ENCODE data around the gene MTAP. TPM values are rescaled to one million over a fixed set of nuclear protein-coding genes. Genes with fewer than 3 reads are reported as not detected.

The MTAP gene
- total RNA-seq, 1 donor from 2014 or later = 16.3 TPM

DNA sequence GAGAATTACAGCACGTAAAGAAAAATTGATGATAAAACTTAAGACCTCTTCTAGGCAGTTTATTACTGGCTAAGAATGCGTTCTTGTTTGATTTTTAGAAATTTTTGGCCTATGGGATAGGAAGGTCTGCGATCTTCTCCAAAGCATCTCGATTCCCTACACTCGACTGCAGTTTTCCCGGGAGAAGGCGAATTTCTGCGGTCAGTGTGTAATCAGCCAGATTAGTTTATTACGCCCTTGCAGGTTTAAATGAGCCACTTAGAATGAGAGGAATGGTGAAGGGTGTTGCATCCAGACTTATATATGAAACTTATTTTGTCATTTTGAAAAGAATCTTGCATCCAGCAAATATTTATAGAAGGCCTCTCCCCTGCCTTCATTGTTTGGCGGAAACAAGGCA, 1.2 kb downstream of the MTAP start:
- DNase-seq (ENCODE audit: low spot score in 2 of 2) (no peak), FAIRE-seq (no peak)

DNA sequence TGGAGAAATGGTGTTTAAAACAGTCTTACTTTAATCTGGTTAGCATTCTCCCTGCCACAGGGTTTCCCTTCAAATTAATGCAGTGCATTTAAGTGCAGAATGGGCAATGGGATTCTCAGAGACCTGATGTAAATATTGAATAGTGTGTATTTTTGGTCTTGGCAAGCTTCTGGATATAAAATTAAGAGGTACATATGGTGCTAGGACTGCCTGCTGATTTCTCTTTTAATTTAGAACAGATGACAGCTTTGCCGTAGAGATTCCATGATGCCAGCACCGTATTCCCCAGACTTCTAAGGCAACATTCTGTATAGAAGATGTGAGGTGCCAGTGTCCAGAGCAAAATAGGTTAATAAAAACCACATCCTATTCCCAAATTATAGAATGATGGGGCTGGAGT, 1.9 kb downstream of the MTAP start:
- DNase-seq (ENCODE audit: low spot score in 2 of 2) = no peak
- no peak for FAIRE-seq

DNA sequence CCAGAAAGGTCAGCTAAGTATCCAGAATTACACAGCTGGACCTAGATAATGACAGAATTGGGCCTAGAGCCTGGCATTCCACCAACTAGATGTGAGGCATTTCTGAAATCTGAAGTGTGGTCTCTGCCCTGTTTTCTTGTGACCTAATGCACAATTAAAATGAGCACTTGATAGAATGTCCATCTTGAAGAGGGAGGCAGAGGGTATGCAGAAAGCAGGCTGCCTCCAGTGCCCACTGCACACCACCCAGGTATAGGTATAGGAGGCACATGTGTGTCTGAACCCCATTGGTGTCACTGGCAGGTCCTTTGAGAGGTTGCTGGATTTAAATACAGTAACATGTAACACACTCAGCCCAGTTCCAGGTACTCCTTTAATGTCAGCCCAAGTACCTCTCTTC, 2.4 kb downstream of the MTAP start:
- FAIRE-seq = no peak
- DNase-seq (ENCODE audit: low spot score in 2 of 2) = no peak

DNA sequence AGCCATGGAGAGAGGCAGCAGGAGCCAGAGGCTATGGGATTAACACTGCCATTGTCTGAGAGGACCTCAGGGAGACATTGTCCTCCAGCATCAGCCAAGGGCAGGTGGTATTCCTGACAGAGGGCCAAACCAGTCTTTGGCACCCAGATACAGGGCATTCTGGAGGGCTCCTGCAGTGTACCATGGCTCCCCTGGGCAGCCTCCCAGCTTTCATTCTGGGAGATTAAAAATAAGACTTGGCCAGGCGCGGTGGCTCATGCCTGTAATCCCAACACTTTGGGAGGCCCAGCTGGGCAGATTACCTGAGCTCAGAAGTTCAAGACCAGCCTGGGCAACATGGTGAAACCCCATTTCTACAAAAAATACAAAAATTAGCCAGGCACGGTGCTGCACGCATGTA, 4.2 kb downstream of the MTAP start:
- DNase-seq (ENCODE audit: low spot score in 2 of 2) = no peak
- FAIRE-seq = no peak

DNA sequence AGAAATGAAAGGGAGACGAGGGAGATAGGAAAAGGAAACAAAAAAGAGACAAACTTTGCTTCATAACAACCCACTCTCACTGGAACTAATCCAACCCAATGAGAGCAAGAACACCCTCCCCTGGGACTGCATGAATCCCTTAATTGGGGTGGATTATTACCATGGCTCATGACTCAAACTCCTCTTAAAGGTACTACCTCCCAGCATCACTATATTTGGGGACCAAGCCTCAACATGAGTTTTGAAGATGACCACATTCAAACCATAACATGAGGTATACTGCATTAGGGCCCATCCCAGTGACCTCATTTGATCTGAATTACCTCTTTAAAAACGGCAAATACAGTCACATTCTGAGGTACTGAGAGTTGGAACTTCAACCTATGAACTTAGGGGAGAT, 8.0 kb downstream of the MTAP start:
- DNase-seq (ENCODE audit: low spot score in 2 of 2) (no peak), FAIRE-seq (no peak)

DNA sequence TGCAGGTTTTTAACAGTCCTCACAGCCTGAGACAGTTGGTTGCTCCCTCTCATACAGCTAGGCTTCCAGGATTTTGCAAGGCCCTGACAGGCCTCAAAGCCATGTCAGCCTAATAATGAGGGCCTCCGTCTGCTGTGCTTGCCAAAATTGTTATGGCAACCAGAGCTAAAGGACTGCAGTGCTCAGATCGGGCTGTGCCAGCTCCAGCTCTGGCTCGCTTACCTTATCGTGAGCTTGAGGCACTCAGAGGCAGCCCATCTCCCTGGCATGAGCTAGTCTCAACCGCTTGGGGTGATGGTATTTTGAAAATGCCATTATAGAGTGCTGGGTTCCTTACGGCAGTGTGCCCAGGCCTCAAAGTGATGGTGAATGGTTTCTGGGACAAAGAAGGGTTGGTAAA, 8.4 kb downstream of the MTAP start:
- DNase-seq (ENCODE audit: low spot score in 2 of 2) = no peak
- no peak for FAIRE-seq

DNA sequence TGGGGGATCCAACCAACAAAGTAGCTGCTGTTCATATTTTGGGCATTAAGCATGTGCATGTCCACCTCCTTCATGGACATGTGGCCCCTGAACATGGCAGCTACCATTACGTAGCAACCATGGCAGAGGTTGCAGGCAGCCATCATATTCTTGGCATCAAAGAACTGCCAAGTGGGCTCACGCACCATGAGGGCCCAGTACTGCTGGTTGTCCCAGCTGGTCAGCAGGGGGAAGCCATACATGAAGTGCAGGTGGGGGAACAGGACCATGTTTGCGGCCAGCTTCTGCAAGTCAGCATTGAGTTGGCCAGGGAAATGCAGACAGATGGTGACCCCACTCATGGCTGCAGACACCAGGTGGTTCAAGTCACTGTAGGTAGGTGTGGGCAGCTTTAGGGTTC, 9.5 kb downstream of the MTAP start:
- no peak for DNase-seq (ENCODE audit: low spot score in 2 of 2)
- no peak for FAIRE-seq

DNA sequence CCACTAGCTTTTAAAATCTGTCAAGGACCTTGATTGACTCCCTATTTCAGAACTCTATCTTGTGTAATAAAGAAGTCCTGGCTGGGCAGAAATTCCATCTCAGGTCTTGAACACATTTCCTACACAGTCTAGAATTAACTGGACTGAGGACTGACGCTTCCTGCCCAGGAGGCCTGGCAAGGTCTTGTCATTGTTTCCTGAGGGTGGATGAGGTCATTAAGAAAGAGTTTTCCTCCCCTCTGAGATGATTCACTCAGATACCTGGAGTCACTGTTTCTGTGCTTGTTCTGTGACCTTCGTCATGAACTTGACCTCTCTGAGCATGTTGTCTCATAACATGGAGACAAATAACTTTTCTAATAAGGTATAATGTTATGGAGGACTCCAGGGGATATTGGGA, 10.0 kb downstream of the MTAP start:
- FAIRE-seq (no peak), DNase-seq (ENCODE audit: low spot score in 2 of 2) (no peak)

DNA sequence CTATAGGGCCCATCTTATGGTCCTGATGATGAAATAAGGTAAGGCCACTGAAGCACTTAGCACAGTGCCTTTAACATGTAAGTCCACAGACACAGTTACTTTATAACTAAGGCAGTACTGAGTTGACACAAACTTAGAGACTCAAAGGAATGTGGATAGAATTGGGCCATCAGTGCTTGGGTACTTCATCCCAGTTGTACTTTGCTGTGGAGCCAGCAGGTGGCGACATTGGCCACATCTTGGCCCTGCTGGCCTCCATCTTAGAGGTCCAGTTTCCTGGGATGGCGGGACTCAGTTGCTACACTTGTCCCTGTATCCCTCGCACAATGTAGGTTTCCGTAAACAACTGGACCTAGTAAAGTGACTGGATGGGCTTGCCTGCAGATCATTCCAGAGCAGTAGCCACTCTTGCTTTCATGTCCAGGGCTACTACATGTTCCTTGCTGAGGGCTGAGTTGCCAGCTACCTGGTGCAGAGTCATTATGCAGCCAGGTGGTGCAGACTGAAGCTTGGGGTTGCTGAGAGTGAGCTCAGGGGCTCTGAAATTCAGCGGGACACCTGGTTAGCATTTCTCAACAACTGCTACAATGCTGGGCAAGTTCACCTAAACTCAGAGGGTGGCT, 10.6 kb downstream of the MTAP start:
- DNase-seq (ENCODE audit: low spot score in 2 of 2) (peak; percentile 39 to 45), FAIRE-seq (no peak)

DNA sequence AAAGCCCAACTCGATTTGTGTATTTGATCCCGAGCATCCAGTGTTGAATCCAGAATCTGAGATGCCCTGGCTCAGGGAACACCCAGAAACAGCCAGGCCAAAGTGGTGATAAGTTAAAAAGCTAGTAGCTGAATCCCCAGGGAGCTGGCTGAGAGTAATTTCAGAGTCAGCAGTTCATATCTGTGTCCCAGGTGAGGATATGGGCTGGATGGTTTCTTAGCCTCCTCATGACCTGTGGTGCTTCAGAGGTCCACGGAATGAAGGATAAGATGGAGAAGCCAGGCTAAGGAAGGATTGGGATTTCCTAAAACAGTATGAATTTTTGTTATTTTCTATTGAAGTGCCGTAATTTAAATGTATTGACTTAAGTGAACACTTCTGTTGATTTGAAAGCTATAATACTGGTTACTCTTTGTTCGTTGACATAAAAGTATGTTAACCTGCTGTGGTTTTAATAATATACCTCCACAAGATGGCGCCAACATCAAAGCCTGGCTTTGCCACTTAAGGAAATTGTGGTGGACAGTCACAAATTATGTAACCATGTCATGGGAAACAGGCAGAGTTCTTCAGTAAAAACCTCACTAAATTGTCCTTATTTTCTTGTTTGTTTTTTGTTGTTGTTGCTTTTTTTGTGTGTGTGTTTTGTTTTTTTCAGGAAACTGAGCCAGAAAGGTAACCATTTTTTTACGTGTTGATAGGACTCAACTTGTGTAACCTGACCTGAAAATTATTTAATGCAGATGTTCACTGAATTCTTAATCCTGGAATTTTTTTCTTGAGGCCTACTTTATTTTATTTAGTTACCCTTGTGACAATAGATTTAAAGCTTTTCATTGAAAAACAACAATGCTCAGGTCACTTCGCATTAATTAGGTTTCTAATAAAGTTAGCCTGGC, 11.4 kb downstream of the MTAP start:
- FAIRE-seq (peak; percentile 83), DNase-seq (ENCODE audit: low spot score in 2 of 2) (peak; percentile 44 to 60)

DNA sequence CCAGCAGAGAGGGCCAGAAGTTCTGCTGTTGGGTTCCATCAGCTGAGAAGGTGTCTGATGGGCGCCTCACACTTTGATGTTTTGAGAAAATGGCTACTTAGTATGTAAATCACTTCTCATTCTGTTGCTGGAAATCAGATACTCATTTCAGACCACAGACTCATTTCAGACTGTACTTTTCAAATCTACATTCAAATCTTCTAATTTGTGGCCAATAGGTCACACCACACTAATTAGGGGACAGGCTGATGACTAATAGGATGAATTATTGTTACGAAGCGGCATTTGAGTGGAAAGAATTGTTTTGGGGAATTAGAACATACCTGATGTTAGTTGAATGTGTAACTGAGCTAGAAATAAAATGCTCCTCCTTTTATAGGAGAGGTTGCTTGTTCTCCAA, 13.2 kb downstream of the MTAP start:
- DNase-seq (ENCODE audit: low spot score in 2 of 2) (no peak), FAIRE-seq (no peak)

DNA sequence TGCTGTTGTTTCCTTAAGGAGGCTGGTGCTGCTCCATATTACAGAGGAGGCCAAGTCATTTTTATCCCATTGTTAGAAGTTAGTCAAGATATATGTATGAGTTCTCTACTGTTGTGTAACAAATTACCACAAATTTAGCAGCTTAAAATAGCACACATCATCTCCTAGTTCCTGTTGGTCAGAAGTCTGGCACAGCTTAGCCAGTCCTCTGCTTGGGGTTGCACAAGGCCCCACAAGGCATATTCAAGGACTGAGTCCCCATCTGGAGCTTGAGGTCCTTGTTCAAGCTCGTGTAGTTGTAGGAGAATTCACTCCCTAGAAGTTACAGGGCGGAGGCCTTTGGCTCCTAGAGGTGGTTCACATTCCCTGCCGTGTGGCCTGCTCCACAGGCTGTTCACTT, 14.7 kb downstream of the MTAP start:
- FAIRE-seq = no peak
- DNase-seq (ENCODE audit: low spot score in 2 of 2) = no peak

DNA sequence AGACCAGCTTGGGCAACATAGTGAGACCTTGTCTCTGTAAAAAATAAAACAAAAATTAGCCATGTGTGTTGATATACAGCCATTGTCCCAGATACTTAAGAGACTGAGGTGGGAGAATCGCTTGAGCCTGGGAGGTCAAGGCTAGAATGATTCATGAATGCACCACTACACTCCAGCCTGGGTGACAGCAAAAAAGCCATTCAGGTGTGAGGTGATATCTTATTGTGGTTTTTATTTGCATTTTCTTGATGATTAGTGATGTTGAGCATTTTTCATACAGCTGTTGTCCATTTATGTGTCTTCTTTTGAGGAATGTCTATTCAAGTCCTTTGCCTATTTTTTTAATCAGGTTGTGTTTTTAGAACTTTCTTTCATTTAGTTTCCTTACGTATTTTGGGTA, 23.2 kb downstream of the MTAP start:
- FAIRE-seq (no peak), DNase-seq (ENCODE audit: low spot score in 2 of 2) (no peak)

DNA sequence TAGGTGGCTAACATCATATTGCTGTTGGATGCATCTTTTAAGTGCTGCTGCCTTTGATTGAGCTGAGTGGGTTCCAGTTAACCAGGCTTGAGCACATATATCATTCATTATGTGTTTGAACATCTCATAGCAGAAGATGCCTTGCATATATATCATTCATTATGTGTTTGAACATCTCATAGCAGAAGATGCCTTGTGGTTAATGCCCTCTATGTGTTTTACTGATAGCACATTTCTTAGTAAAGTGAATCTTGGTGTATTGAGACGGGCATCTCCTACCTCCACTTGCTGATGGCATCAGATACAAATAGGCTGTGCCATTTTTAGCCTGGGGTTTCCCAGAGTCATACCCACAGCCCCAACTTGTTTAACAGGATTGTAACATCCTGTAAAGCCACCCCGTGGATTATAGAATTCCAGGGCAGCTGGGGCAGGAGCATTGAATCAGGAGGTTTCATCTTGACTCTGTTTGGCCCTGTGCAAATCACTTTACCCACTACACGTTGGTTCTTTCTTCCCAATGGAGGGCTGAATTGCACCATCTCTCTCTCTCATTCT, 26.5 kb downstream of the MTAP start:
- no peak for FAIRE-seq
- no peak for DNase-seq (ENCODE audit: low spot score in 2 of 2)

DNA sequence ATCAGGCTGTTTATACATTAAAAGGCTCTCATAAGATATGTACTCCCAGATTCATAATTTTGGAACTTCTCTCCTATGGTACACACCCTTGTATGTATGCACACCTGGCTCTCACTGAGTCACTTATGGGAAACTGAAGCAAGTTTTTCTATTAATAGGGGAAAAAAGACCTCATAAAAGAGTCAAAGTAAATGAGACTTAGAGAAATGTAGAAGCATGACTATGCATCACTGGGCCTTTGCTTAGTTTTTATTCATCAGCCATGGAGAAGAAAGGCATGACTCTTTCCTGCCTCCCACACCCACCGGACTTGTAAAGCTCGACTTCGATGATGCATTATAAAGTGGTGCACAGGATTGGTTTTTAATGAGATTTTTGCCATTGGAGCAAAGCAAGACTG, 28.2 kb downstream of the MTAP start:
- FAIRE-seq (no peak), DNase-seq (ENCODE audit: low spot score in 2 of 2) (no peak)

DNA sequence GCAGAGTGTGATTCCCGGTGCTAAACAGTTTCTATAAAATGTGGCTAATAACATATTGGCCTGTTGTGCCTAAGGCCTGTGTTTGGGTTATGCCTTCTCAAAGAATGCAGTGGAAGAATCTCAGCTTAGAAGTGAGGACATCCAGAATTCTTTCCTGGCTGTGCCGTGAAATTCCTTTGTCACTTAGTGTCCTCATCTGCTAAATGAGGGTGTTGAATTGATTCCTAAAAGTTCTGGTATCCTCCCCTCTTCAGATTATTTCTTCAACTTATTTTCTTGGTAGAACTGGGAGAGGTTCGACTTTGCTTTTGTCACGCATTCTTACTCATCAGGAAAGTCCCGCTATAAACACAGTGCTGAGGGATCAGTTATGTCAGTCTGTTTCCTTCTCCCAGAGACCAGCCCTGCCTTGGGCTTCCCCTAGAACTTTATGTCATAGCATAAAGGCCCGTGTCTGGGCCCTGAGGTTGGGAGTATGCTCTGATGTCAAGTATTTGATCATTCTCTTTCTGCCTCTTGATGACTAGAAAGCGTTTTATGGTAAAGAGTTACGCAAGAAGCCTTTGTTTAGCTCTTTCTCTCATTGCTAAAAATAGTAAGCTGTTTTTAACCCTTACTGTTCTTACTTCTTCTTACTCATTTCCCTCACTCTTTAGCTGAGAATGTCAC, 29.5 kb downstream of the MTAP start:
- DNase-seq (ENCODE audit: low spot score in 2 of 2) = no peak
- FAIRE-seq = no peak

DNA sequence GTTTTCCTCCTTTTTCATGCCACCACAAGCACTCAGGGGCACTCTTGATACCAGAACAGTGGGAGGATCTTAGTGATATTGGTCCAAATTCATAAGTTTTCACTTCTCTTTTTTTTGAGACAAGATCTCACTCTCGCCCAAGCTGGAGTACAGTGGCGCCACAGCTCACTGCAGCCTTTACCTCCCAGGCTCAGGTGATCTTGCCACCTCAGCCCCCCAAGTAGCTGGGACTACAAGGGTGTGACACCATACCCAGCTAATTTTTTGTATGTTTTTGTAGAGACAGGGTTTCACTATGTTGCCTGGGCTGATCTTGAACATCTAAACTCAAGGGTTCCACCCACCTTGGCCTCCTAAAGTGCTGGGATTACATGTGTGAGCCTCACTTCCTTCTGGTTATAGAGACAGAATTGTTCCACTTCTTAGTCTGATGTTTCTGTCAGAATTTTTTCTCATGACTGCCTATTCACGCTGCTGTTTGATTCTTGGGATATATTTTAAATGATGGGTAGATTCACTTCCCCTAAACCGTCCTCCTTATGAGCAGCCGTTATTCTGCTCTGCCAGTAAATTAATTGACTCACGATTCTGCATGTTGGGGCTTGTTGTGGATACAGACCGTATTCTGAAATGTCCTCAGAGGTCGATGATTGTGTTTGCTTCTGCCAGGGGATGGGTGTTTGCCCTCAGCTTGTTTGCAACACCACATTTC, 30.8 kb downstream of the MTAP start:
- FAIRE-seq = no peak
- no peak for DNase-seq (ENCODE audit: low spot score in 2 of 2)

DNA sequence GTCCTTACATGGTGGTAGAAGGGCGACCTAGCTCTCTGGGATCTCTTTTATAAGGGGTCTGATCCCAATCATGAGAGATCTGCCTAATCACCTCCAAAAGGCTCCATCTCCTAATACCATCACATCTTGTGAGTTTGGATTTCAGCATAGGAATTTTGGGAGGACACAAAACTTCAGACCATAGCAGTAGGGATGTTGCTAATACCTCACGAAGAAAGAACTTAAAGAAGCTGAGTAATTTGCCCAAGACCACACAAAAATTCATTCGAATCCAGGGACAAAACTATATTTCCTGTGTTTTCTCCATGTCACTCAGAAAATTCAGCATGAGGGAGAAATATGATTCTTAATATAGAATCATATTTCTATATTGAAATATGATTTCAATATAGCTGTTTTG, 32.7 kb downstream of the MTAP start:
- FAIRE-seq = no peak
- DNase-seq (ENCODE audit: low spot score in 2 of 2) = no peak

DNA sequence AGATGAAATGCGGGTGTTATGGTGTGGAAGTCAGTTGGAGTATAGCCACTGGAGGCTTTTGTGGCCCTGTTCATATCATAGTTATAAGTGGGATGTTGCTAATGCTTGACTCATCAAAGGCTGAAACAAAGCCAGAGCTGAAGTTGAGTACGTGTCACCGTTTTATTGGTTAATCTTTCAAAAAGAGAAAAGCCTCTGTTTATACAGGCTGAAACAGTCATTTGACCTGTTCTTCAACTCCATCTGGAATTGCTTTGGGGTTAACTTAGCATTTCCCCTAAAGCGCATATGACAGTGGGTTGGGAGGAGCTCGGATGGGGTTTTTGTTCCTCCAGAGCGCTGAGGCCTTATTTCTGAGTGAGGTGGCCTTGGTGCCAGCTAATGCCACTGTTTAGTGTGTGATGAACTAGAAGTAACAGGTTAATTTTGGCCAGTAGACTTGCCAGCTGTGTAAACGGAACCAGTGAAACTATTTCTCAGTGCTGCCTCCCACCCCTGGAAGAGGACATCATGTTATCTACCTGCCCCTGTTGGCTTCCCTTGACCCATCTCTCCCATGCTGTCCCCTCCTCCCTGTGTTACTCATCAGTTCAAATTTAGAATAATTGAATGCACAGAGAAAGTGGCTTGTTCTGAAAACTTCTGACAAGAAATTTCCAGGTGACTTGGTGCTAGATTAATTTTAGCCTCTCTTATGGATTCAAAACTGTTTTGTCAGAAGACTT, 34.2 kb downstream of the MTAP start:
- FAIRE-seq = no peak

DNA sequence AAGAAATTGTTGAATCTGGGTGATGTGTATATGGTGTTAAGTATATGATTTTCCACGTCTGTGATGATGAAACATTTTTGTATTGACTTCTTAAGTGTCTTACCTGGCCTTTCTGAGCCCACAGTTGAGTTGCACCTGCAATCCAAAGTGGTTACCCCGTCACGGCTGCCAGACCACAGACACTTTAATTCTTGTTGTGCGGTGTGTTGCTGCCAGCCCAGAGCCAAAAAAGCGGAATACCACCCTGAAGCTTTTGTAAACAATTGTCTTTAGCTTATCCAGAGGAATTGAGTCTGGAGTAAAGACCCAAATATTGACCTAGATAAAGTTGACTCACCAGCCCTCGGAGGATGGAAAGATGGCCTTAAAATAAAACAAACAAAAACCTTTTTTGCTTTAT, 35.1 kb downstream of the MTAP start:
- FAIRE-seq = no peak
- DNase-seq (ENCODE audit: low spot score in 2 of 2) = no peak

More for the DNA sequence above, 34.2 kb downstream of the MTAP start:
- no peak for DNase-seq (ENCODE audit: low spot score in 2 of 2)
